Putamen (tissue), 1 donor: ENCODE data around the gene MUL1.

Source experiments
- DNase-seq: peaks from one replicate; pipeline ENCODE4 v3.0.0-alpha.2; 2016; ENCODE audit warnings: low spot score

MUL1 gene

GRCh38 chr1:20470194-20470593 is 37.8 kb downstream of the MUL1 start:
- peak; percentile 72 for DNase-seq

- DNase-seq, result no peak
Observed at GRCh38 chr1:20469406-20470076, 38.4 kb downstream of the MUL1 start.

GRCh38 chr1:20466273-20466672 is 41.7 kb downstream of the MUL1 start:
- no peak for DNase-seq

GRCh38 chr1:20465187-20465586 is 42.8 kb downstream of the MUL1 start:
- no peak for DNase-seq

- no peak for DNase-seq
Observed at GRCh38 chr1:20463502-20463901, 44.4 kb downstream of the MUL1 start.

GRCh38 chr1:20462397-20462796 is 45.6 kb downstream of the MUL1 start:
- DNase-seq, result peak; percentile 72

GRCh38 chr1:20458717-20459116 is 49.2 kb downstream of the MUL1 start:
- DNase-seq, result no peak

GRCh38 chr1:20454004-20454403 is 53.9 kb downstream of the MUL1 start:
- DNase-seq, result no peak

- DNase-seq, result no peak
Observed at GRCh38 chr1:20449735-20450311, 58.1 kb downstream of the MUL1 start.
